GM18909 (cell line): ENCODE results near the gene LIMK1.

ENCODE experiments used
- ATAC-seq: cut with Tn5 transposase; IDR thresholded peaks from one replicate; pipeline ENCODE4 v1.9.1; 2021; ENCODE audit warnings: mild to moderate bottlenecking; ENCODE audit not compliant: unreplicated experiment, poor library complexity

Gene LIMK1

DNA sequence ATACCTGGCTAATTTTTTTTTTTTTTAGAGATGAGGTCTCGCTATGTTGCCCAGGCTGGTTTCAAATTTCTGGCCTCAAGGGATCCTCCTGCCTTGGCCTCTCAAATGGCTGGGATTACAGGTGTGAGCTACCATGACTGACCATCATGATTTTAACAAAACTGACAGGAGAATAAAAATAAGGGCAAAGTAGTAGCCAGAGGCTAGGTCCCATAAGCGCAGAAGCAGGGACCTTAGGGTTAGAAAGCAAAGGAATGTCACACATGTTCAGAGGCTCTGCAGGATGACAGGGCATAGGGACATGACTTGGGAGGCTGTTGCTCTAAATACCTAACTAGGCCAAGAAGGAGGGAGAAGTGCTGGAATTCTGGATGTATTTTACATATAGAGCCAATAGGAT, 5.1 kb upstream of the LIMK1 start:
- no peak for ATAC-seq

DNA sequence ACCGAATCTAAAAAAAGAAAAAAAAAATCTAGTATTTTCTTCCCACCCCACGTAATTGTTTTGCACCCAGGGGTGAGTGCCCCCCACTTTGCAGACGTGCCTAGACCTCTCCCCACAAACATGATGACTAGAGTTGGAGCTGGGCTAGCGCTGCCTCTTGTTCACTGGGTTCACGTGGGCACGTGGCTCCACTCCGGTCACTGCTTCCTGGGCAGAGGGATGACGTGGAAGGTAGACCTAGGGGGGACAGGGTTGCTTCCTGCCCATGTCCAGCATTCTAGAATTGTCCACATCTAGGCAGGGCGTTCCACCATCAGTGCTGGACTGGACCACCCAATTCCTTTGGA, 861 bp upstream of the LIMK1 start:
- no peak for ATAC-seq

DNA sequence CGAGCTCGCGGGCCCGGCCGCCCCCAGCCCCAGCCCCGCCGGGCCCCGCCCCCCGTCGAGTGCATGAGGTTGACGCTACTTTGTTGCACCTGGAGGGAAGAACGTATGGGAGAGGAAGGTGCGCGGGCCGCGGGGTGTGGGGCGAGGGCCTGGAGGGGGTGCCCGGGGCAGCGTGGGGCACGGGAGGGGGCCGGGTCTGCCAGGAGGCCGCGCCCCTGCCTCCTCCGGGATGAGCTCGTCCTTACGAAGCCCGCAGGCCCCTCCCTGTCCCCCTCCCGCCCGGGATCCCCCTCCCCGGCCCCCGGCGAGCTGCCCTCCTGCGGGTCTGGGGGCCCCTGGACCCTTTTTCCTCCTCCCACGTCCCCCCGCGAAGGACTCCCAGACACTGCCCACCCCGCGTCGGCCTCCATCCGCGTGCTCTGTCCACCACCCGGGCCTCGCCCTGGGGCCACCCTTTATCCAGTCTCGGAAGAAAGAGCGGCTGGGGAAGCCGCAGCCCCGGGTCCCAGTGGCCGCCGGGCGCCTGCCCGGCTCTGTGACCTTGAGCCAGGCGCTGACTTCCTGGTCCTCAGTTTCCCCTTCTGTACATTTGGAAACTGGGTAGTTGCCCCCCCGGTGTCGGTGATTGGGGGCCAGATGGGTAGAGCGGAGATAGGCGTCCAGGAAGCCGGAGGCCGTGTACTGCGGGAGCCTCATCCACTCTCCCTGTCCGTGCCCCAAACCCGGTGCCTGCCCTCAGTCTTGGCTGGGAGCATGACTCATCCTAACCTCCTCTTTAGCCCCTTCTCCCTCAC, 521 bp downstream of the LIMK1 start:
- peak; percentile 47 for ATAC-seq

DNA sequence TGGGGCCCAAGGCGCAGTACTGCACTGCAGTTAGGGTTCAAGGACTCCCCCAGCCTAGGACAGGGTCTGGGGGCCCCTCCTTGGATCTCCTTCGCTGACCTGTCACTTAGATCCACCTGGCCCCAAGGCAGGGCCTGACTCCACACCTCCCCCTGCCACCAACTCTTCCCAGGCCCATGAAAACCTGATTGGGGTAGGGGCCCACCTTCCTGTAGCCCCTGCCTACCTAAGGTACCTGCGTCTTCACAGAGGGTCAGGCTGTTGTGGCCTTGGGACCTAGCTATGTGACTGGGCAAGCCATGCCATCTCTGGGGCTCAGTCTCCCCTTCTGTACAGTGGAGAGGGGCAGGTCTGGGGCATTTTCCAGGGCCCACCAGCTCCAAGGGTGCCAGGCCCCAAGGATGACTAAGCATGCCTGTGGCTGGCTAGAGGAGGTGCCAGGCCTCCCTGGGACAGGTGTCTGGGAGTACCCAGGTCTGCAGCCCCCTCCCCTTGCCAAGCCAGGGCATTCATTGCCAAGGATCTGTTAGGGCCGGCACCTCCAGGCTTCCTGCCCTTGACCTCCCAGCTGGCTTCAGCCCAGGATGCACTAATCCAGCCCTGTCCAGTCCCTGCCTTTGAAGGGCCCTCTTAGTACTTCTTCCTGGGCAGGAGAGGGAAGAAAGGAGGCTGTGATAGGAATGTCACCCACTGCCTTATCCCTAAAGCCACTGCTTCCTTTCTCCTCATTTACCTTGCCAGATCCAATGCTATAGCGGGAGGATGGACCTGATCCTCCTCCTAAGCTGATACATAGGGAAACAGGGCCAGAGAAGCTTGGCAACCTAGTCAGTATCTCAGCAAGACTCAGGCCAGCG, 1.3 kb downstream of the LIMK1 start:
- no peak for ATAC-seq

DNA sequence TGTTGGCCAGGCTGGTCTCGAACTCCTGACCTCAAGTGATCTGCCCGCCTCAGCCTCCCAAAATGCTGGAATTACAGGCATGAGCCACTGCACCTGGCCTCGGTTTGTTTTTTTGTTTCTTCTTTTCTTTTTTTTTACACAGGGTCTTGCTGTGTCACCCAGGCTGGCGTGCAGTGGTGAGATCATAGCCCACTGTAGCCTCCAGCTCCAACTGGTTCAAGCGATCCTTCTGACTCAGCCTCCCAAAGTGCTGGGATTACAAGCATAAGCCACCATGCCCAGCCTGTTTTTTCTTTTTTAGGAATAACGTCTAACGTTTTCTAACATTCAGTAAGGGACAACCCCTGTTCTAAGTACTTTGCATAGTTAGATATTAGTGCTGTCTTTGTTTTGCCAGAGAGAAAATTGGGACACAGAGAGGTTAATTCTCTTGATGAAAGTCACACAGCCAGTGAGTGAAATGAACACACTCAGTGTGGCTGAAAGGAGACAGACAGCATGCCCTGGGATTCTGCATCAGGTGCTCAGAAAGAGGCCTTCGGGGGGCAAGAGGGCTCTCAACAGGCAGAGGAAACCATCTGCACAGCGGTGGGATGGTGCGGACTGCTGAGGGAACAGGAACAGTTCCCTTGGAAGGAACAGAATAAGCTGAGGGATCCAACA, 4.3 kb downstream of the LIMK1 start:
- ATAC-seq = no peak

DNA sequence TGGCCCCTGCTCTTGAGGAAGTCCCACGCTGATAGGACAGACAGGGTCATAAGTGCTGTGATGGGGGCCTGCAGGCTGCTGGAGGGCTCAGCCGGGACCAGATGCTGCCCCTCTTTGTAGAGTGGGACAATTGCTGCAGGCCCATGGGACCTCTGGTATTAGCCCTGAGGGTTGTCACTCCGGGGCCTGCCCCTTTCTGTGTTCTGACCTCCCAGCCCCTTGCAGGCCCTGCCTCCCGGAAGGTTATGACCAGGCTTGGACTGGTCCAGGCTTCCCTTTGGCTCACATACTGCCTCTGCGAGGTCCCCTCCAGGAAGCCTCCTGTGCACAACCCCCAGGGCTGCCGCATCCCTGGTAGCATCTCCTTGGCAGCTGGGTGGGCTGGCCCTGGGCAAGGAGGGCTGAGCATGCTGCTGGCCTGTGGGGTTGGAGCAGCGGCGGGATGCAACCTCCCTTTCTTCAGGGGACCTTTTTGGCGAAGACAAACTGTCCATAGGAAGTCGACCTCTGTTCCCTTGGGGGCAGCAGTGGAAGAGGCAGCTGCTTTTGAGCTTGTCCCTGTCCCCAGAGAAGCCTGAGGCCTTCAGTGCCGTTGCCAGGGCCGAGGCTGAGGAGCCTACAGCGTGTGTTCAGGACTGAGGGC, 8.8 kb downstream of the LIMK1 start:
- ATAC-seq = no peak

DNA sequence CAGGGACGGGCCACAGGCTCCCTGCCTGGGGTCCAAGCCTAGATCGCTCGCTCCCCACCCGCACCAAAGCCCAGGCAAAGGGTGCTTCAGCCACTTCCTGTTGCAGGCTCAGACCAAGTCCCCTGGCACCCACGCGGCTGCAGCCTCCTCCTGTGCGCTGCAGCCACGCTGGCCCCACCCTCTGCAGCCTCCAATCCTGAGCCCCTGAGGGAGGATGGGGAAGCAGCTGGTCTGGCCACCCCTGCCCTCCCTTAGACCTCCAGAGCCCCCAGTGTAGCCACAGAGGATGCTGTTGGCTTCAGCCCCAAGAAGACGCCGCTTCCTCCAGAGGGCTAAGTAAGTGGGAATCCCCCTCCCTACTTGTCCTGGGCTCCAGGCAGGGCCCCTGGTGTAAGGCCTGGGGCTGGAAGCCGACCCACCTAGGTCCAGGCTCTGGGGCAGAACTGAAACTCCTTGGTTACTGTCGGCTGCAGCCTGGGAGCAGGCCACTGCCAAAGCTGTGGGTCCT, 9.4 kb downstream of the LIMK1 start:
- ATAC-seq = peak; percentile 76

DNA sequence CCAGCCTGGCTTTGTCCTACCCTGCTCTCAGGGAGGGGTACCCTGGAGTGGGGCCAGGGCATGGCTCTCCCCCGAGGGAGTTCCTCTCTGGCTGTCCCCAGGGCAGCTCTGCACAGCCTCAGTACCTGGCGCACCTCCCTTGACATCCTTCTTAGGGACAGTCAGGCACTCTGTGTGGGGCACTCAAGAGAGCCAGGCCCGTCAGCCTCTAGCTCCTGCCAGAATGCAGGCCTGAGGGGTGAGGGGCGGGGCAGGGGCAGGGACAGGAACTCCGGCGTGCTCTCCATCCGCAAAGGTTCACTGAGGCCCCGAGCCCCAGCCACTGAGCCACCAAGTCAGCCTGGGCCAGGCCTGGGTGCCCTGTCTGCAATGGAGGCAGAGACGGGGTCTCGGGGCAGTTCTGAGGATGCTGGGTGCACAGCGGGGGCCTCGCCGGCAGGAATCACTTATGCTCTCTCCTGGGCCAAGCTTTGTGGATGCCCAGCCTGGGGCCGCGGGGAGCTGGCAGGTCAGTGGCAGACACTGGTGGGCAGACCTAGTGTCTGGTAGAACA, 10.1 kb downstream of the LIMK1 start:
- peak; percentile 1 for ATAC-seq

DNA sequence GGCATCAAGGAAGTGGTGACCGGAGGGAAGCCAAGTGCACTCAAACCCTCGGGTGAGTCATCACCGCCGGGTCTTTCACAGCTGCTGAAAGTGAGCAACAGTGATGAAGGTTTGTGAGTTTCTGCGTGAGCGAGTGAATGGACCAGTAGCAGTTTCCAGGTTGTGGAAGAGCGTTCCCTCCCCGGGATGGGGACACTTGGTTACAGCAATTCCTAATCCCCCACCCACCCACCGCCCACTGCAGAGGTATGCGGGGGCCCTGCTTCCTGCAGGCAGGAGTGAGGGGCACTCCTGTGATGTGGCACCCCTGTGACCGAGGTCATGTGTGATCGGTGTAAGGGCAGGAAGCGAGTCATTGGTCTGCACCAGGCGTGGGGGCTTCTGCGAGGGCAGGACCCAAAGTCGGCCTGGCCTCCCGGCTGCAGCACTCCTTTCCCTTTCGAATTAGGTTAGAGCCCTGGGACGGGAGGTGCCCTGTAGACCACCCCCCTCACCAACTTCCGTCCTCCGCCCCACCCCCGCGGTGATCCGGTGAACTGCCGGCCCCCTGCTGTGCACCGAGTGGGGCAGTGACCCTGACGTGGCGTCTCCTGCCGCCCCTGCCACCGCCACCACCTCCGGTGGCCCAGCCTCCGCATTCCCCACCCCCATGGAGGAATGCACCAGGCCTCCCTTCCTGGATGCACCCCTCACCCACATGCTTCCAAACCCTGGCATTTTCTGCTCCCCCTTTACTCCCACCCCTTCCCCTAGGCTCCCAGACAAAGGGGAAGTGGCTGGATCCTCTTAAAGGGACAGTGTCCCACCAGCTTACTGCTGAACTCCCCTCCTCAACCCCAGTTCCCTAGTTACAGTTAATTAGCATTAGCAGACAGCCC, 10.9 kb downstream of the LIMK1 start:
- ATAC-seq = peak; percentile 49

DNA sequence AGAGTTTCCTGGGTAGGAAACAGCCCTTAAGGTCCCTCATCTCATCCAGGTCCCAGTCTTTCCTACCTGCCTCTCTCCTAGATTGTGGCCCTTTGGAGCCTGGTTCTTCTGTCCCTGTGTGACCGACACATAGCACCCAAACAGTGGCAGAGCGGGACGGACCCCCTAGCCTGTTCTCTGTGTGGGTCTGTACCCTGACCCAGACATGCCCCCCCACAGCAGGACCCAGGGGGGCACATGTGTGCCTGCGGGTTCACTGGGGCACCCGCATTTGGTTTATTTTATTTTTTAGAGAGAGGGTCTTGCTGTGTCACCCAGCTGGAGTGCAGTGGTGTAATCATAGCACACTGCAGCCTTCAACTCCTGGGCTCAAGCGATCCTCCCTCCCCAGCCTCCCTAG, 11.5 kb downstream of the LIMK1 start:
- no peak for ATAC-seq

DNA sequence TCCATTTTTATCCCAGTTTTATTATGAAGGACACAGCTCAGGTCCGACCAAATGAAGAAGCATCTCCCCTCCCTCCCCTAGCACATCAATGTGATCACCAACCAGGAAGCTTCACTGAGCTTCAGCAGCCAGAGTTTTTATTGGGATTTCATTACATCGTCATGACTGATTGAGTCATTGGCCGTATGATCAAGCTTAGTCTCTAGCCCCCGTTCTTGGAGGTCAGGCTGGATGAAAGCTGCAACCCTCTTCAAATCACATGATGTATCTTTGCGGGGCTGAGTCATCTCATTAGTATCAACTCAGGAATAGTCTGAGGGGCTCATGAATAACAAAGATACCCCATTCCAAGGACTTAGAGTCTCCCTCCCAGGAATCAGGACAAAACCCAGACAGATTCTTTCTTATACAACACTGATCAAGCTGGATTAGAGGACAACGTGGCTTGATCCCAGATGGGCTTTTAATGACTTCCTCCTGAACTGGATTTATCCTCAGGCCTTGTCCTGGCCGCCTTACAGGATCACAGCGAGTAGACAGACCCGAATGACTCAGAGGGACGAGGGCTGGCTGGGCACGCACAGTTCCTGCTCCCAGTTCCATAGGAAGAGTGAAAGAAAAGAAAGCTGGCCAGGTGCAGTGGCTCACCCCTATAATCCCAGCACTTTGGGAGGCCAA, 14.5 kb downstream of the LIMK1 start:
- no peak for ATAC-seq

DNA sequence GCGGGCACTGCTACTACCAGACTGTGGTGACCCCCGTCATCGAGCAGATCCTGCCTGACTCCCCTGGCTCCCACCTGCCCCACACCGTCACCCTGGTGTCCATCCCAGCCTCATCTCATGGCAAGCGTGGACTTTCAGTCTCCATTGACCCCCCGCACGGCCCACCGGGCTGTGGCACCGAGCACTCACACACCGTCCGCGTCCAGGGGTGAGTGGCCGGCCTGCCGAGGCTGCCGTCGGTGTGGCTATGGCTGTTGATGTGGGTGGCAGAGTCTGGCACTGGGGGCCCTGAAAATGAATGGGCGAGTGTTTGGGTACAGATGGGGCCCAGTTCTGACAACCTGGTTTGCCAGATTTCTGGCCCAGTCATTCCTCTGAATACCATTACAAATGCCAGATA, 15.4 kb downstream of the LIMK1 start:
- no peak for ATAC-seq

DNA sequence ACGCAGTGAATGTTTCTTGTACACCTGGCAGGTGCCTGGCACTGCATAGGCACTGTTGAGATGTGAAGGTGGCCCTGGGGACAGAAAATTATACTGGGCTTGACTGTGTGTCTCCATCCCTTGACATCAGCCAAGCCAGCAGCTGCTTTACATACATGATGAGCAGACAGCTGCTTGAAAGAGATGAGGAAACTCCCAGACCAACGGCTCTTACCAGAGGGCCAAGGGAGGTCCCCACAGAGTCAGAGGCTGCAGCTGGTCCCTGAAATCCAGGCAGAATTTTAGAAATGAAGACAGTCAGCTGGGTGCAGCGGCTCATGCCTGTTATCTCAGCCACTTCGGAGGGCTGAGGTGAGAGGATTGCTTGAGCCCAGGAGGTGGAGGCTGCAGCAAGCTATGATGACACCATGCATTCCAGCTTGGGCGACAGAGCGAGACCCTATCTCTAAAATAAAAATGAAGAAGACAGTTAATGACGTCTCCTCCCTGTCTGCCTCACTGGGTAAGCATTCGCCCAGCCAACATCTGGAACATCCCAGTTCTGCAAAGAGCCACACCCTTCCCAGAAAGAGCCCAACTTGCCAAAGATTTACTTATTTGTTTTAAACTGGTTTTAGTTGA, 17.6 kb downstream of the LIMK1 start:
- ATAC-seq = peak; percentile 91

DNA sequence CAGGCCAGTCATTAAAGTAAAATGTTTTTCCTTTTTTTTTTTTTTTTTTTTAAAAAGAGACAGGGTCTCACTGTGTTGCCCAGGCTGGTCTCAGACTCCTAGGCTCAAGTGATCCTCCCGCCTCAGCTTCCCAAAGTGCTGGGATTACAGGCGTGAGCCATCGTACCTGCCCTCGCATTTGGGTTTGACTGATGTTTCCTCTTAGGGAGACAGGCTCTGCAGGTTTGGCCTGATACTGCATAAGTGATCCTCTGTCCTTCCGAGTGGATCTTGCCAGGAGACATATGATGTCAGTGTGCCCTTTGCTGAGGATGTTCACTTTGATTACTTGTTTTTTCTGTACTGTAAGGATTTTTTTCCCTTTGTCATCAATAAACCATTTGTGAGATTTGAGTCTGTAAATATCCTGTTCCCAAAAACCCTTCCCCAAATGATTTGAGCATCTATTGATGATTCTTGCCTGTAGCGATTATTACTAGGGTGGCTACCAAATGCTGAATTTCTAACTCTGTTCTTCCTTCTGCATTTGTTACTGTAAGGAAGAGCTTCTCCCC, 19.7 kb downstream of the LIMK1 start:
- no peak for ATAC-seq

DNA sequence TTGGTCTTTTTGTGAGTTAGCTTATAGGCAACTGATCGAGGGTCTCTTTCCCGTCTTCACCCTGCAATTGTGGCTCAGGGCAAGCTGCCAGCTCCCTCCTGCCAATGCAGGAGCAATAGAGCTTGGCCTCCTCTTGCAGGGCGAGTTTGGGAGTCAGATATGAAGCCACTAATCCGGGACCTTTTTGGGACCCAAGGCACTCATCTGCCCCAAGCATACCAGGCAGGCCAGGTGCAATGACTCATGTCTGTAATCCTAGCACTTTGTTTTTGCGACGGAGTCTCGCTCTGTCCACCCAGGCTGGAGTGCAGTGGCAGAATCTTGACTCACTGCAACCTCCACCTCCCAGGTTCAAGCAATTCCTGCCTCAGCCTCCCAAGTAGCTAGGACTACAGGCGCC, 21.1 kb downstream of the LIMK1 start:
- no peak for ATAC-seq

DNA sequence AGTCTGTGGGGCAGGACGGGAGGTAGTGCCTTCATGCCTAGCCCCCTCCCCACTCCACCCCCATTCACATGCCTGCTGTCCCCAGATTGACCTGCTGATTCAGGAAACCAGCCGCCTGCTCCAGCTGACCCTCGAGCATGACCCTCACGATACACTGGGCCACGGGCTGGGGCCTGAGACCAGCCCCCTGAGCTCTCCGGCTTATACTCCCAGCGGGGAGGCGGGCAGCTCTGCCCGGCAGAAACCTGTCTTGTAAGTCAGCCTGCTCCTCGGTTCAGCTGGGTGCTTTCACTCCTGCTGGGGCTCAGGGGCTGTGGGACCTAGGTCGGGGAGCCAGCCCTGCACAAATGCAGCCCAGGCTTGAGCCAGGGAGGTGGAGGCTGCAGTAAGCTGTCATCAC, 22.4 kb downstream of the LIMK1 start:
- no peak for ATAC-seq

DNA sequence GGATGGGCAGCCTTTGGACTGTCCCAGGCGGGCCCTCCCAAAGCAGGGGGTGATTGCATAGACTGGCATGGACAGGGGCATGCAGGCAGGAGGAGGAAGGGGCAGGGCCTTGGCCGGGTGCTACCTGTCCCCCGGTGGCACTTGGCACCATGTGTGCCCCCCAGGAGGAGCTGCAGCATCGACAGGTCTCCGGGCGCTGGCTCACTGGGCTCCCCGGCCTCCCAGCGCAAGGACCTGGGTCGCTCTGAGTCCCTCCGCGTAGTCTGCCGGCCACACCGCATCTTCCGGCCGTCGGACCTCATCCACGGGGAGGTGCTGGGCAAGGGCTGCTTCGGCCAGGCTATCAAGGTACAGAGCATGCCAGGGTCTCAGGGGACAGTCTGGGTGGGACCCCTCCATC, 23.2 kb downstream of the LIMK1 start:
- no peak for ATAC-seq

DNA sequence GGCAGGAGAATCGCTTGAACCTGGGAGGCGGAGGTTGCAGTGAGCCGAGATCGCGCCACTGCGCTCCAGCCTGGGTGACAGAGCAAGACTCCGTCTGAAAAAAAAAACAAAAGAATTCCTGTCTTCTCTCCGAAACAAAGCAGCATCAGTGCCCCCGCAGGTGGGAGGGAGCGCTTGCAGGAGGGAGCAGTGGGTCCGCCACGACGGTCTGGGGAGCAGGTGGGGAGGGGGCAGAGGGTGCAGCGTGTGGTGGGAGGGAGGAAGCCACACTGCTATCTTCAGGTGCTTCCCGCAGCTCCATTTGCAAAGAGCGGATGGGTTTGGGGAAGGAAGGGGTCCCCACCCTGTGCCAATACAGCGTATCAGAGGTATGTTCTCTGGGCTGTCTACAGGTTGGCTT, 31.7 kb downstream of the LIMK1 start:
- no peak for ATAC-seq
